GM23248 (cell line): Measurements from ENCODE around the gene KIF2C.

ENCODE experiments used
- EZH2 ChIP-seq: fragments of 200-600 bp; sonication (generic); IDR thresholded peaks from 2 replicates; pipeline ENCODE4 v1.6.1; 2018; ENCODE audit warnings: antibody characterized with exemption, mild to moderate bottlenecking; ENCODE audit not compliant: insufficient read depth, poor library complexity, severe bottlenecking
- EZH2phosphoT487 ChIP-seq: fragments of 200-600 bp; sonication (generic); IDR thresholded peaks from 2 replicates; pipeline ENCODE4 v1.6.1; 2018; ENCODE audit warnings: antibody characterized with exemption, moderate library complexity, mild to moderate bottlenecking, low read depth; ENCODE audit not compliant: insufficient read depth

GRCh38 chr1:44812822-44813543 lies 73.3 kb downstream of the KIF2C start:
- no peak for TF ChIP-seq EZH2
- TF ChIP-seq EZH2phosphoT487 = no peak
